Measurements from ENCODE around the gene HSF5.

Gene HSF5

GRCh38 chr17:58370309-58370708 lies 117.9 kb downstream of the HSF5 start:
- no peak for DNase-seq (ENCODE audit: low read depth)
- H3K4me3 ChIP-seq (ENCODE audit: low read length), result no peak overlapping the region
- no peak for TF ChIP-seq CTCF (conservative IDR thresholded peaks at IDR 0.05; ENCODE audit: low read depth, low read length)
